ENCODE measurements around the gene CDH13. TPM values are rescaled to one million over a fixed set of nuclear protein-coding genes. Genes with fewer than 3 reads are reported as not detected.
A peak's percentile ranks its signal among the peaks of the same experiment; 100 is the strongest.

CDH13 gene
- total RNA-seq, 4 donors from 2014 or later: 5.8 to 36.7 (median 20.4) TPM

GRCh38 chr16:83843657-83844056, 1216.9 kb downstream of the CDH13 start:
- in situ Hi-C loops (cut with MboI; ENCODE audit: low sequenced_read_pairs in 4 of 4): no loop called here
- peak overlapping the region in 2 of 4 donors; percentile 46 to 59 for H3K27ac ChIP-seq
- intact Hi-C loops (cut with DNase I; ENCODE audit: low total_unique reads): no loop called here
- H3K9me3 ChIP-seq: no peaks in the 10 kb centered on the region
- TF ChIP-seq CTCF (IDR thresholded peaks at IDR 0.05 in 4 of 5, conservative IDR thresholded peaks at IDR 0.05 in 1 of 5): no peak
- TF ChIP-seq POLR2A (IDR thresholded peaks at IDR 0.05): no peak
- ATAC-seq (peak in 1 of 2 donors; percentile 17), DNase-seq (peak in 1 of 2 donors; percentile 19)
- no peaks in the 10 kb centered on the region for H3K27me3 ChIP-seq
- H3K36me3 ChIP-seq: no peaks in the 10 kb centered on the region
- H3K4me3 ChIP-seq: no peak overlapping the region
- H3K4me1 ChIP-seq: peaks cover 0 to 3% of the 10 kb centered on the region in 2 donors

GRCh38 chr16:83845263-83845662, 1218.5 kb downstream of the CDH13 start:
- intact Hi-C loops (cut with DNase I; ENCODE audit: low total_unique reads) (no loop called here), in situ Hi-C loops (cut with MboI; ENCODE audit: low sequenced_read_pairs in 4 of 4) (no loop called here)
- Histone ChIP-seq H3K4me3 (no peak overlapping the region), H3K27ac (no peak overlapping the region), H3K9me3 (no peaks in the 10 kb centered on the region), H3K36me3 (no peaks in the 10 kb centered on the region), H3K4me1 (peaks cover 0 to 3% of the 10 kb centered on the region in 2 donors), H3K27me3 (no peaks in the 10 kb centered on the region)
- TF ChIP-seq POLR2A (IDR thresholded peaks at IDR 0.05) (no peak), CTCF (IDR thresholded peaks at IDR 0.05 in 4 of 5, conservative IDR thresholded peaks at IDR 0.05 in 1 of 5) (no peak)
- DNase-seq (no peak), ATAC-seq (no peak)

- H3K27ac ChIP-seq: no peak overlapping the region
- H3K27me3 ChIP-seq: no peaks in the 10 kb centered on the region
- H3K4me3 ChIP-seq: no peak overlapping the region
- in situ Hi-C loops (cut with MboI; ENCODE audit: low sequenced_read_pairs in 4 of 4) (no loop called here), intact Hi-C loops (cut with DNase I; ENCODE audit: low total_unique reads) (no loop called here)
- H3K4me1 ChIP-seq: peaks cover 0 to 3% of the 10 kb centered on the region in 2 donors
- TF ChIP-seq CTCF (IDR thresholded peaks at IDR 0.05 in 4 of 5, conservative IDR thresholded peaks at IDR 0.05 in 1 of 5): no peak
- TF ChIP-seq POLR2A (IDR thresholded peaks at IDR 0.05): no peak
- no peaks in the 10 kb centered on the region for H3K36me3 ChIP-seq
- no peaks in the 10 kb centered on the region for H3K9me3 ChIP-seq
- no peak for DNase-seq
- no peak for ATAC-seq
Observed at GRCh38 chr16:83847371-83848225, 1220.8 kb downstream of the CDH13 start.

DNA sequence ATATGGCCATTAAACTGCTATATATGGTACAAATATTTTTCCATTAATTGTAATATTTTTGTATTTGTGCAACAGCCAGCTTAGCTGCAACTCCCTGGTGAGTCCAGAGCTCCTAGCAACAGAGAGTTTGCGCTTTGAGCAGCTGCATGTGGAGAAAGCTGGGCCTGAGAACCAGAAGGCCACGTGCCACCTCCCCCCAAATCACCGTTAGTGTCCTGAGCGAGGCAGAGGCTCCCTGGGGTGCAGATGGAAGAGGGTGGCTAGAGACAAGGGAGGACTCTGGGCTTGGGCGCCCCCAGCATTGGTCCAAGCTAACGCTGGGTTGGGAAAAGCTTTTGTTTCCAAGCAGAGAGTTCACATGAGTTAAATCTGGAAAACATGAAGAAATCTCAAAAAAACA, 1222.7 kb downstream of the CDH13 start:
- ATAC-seq: no peak
- H3K36me3 ChIP-seq: no peaks in the 10 kb centered on the region
- H3K27ac ChIP-seq: no peak overlapping the region
- H3K4me1 ChIP-seq: no peaks in the 10 kb centered on the region
- no peak for DNase-seq
- H3K9me3 ChIP-seq: no peaks in the 10 kb centered on the region
- in situ Hi-C loops (cut with MboI; ENCODE audit: low sequenced_read_pairs in 4 of 4) (no loop called here), intact Hi-C loops (cut with DNase I; ENCODE audit: low total_unique reads) (no loop called here)
- H3K4me3 ChIP-seq: no peak overlapping the region
- no peak for TF ChIP-seq POLR2A (IDR thresholded peaks at IDR 0.05)
- TF ChIP-seq CTCF (IDR thresholded peaks at IDR 0.05 in 4 of 5, conservative IDR thresholded peaks at IDR 0.05 in 1 of 5): no peak
- H3K27me3 ChIP-seq: no peaks in the 10 kb centered on the region

MicroRNAs within 50 kb of the gene (microRNA counts, 767-probe panel; counts per million panel counts)
- microRNA hsa-miR-3182: 356 to 448 counts per million in 2 donors

Small RNA genes within 50 kb of the gene (microRNA-seq; reads per million reads assigned to microRNA genes)
- gene MIR3182 (ENCODE audit: borderline replicate concordance in 2 of 2) (0 reads per million in 2 donors), gene MIR8058 (ENCODE audit: borderline replicate concordance in 2 of 2) (0 reads per million in 2 donors)
